ENCODE results near the gene SGPP1. TPM values are rescaled to one million over a fixed set of nuclear protein-coding genes. Genes with fewer than 3 reads are reported as not detected.
"Not testable (repeated sequence)": the region's sequence is repeated elsewhere in the genome, so short reads cannot be mapped to it uniquely, and the experiment has no call there.

The SGPP1 gene, protein sequence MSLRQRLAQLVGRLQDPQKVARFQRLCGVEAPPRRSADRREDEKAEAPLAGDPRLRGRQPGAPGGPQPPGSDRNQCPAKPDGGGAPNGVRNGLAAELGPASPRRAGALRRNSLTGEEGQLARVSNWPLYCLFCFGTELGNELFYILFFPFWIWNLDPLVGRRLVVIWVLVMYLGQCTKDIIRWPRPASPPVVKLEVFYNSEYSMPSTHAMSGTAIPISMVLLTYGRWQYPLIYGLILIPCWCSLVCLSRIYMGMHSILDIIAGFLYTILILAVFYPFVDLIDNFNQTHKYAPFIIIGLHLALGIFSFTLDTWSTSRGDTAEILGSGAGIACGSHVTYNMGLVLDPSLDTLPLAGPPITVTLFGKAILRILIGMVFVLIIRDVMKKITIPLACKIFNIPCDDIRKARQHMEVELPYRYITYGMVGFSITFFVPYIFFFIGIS
- total RNA-seq: 18.1 TPM

DNA sequence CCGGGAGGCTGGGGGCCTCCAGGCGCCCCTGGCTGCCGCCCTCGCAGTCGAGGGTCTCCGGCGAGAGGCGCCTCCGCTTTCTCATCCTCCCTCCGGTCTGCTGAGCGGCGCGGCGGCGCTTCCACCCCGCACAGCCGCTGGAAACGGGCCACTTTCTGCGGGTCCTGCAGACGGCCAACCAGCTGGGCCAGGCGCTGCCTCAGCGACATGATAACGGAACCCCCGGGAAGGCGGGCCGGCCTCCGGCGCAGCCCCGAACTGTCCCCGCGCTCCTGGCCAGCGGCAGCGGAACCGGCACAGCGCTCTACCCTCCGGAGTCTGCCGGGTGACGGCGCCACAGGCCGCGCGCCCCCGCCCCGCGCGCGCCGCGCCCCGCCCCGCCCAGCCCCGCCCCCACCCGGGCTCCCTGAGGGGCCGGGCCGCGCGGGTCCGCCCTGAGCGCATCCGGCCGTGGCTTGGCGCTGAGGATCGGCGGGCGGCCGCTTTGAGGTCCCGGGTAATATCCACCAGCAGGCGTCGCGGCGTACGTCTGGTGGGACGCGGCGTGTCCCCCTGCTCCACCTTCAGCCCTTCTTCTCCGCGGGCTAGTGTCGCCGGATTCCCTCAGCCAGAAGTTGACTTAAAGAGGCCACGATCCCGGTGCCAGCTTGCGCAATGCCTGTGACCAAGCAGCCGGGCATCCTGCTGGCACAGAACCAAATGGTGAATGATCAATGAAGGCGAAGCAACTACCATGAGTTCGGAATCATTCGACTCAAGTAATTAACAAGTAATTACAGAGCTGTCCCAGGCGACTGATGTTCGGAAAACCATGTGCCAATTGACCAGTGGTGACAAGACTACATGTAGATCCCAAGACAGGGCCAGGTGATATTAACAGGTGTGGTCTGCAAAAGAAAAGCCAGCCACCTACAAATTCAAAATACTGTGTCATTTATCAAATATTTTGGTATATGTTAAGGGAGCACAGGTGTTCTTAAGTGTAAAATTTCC lies at the start of gene SGPP1:
Gene SGPP1, minus strand, starts transcription at position 330 of the 993 bp plus-strand sequence. Its CDS starts 121 bp downstream, at position 209.
- peak; percentile 60 for DNase-seq

GRCh38 chr14:63777024-63777423 lies 49.2 kb upstream of the SGPP1 start:
- no peak for DNase-seq

DNA sequence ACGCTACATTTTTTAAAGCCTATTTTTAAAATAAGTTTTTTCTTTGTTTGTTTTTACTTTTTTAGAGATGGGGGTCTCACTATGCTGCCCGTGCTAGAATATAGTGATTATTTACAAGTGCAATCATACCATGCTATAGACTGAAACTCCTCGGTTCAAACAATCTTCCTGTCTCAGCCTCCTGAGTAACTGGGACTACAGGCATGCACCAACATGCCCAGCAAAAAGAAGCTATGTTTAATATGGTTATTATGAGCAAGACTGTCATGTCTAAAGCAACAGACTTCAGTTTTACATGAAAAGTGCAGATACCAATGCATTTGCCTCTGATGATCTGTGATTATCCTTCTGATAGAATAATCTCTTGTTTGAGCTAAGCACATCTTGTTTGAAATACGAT lies 45.6 kb upstream of the SGPP1 start:
- no peak for DNase-seq

- peak; percentile 11 for DNase-seq
These were observed 42.4 kb upstream of the SGPP1 start for GRCh38 chr14:63770187-63770807.

GRCh38 chr14:63766611-63767010 lies 38.7 kb upstream of the SGPP1 start:
- no peak for DNase-seq

- DNase-seq: no peak
These were observed 36.8 kb upstream of the SGPP1 start for GRCh38 chr14:63764620-63765139.

DNA sequence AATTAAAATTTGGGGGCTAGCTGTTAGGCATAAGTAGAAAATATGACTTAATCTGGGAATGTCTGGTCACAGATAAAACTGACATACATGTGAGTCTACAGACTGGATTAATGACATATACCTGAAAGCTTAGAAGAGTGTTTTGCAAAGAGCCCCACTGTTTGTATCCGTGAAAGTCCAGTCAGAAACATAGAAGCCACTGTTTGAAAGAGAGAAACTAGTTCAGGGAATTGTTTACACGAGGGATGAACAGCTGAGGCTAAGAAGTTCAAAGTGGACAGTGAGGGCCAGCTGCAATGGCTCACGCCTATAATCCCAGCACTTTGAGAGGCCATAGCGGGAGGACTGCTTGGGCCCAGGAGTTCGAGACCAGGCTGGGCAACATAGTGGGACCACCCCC lies 36.2 kb upstream of the SGPP1 start:
- no peak for DNase-seq

GRCh38 chr14:63761351-63762117 lies 33.7 kb upstream of the SGPP1 start:
- no peak for DNase-seq

DNA sequence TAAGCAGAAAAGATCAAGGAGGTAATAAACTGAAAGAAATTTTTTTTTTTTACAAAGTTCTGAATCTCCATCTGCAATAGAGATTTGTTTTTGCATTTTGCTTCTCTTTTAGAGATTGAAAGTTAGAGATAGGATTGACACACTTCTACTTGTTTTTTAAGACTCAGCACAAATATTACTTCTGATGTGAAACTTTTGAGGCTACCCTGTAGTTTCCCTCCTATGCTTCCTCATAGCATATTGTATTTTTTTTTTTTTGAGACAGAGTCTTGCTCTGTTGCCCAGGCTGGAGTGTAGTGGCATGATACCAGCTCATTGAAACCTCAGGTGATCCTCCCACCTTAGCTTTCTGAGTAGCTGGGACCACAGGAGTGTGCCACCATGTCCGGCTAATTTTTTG lies 32.1 kb upstream of the SGPP1 start:
- no peak for DNase-seq

- no peak for DNase-seq
These were observed 31.6 kb upstream of the SGPP1 start for GRCh38 chr14:63759456-63759855.

GRCh38 chr14:63757211-63757610 lies 29.3 kb upstream of the SGPP1 start:
- DNase-seq: no peak

DNA sequence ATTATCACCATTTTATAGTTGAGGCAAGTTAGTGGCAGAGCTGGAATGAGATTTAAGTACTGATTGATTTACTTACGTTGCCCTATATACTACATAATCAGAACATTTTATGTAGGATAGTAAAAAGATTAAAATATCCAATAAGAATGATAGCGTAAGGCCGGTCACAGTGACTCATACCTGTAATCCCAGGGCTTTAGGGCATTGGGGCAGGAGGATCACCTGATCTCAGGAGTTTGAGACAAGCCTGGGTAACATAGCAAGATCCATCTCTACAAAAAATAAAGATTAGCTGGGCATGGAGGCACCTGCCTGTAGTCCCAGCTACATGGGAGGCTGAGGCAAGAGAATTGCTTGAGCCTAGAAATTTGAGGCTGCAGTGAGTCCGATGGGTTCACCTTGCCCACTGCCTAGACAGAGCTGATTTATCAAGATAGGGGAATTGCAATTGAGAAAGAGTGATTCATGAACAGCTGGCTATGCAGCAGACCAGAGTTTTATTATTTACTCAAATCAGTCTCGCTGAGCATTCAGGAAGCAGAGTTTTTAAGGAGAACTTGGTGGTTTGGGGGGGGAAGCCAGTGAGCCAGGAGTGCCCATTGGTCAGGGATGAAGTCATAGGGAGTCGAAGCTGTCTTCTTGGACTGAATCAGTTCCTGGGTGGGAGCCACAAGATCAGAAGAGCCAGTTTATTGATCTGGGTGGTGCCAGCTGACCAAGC lies 24.7 kb upstream of the SGPP1 start:
- no peak for DNase-seq

DNA sequence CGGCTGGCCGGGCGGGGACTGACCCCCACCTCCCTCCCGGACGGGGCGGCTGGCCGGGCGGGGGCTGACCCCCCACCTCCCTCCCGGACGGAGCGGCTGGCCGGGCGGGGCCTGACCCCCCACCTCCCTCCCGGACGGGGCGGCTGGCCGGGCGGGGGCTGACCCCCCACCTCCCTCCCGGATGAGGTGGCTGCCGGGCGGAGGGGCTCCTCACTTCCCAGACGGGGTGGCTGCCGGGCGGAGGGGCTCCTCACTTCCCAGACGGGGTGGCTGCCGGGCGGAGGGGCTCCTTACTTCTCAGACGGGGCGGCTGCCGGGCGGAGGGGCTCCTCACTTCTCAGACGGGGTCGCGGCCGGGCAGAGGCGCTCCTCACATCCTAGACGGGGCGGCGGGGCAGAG lies 23.2 kb upstream of the SGPP1 start:
- not testable (repeated sequence) for DNase-seq

DNA sequence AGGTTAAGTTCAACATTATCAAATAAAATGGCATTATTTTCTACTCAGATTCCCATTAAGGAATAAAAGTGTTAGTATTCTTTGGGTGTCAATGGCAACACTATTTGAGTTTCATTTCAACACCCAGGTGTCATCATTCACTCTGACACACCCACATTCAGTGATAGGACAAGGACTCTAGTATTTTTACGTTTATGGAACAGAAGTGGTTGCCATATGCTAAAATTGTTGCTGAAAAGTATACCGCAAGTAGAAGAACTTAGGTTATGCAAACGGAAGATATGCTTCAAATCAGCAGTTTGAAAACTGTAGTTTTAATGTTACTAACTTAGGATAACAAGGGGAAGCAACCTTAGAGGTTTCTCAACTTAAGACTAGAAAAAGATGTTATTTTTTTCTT lies 20.0 kb upstream of the SGPP1 start:
- DNase-seq: no peak

DNA sequence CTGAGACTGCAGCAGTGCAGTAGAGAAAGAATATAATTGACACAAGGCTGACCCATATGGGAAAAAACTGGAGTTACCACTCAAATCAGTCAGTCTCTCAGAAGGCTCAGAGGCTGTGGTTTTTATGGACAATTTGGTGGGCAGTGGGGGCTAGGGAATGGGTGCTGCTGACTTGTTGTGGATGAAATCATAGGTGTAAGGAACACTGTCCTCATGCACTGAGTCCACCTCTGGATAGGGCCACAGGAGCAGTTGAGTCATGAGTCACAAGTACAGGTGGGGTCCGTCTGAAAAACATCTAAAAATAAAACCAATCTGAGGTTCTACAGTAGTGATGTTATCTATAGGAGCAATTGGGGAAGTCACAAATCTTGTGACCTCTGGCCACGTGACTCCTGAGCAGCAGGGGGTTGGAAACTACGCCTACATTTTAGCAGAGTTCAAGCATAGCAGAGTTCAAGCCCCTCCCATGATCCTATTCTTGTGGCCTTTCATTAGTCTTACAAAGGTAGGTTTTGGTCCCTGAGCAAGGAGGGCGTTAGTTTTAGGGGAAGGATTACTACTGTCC lies 18.1 kb upstream of the SGPP1 start:
- DNase-seq: no peak

GRCh38 chr14:63745272-63745671 lies 17.4 kb upstream of the SGPP1 start:
- no peak for DNase-seq

- DNase-seq: no peak
These were observed 9.7 kb upstream of the SGPP1 start for GRCh38 chr14:63737582-63738006.

DNA sequence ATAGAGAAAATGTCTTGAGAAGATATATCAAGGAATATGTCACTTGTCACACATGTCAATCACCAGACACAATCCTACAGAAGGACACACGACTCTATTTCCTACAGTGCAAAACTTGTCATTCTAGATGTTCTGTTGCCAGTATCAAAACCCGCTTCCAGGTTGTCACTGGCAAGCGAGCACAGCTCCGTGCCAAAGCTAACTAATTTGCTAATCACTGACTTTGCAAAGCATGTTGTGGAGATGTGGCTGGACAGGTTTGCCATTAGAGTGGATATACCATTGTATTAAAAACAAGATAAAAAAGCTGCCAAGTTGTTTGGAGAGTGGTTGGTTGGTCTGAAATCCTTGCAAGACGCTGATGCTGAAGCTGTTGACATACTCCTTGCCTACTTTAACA lies 7.9 kb upstream of the SGPP1 start:
- no peak for DNase-seq

- no peak for DNase-seq
These were observed 2.8 kb upstream of the SGPP1 start for GRCh38 chr14:63730659-63731058.

DNA sequence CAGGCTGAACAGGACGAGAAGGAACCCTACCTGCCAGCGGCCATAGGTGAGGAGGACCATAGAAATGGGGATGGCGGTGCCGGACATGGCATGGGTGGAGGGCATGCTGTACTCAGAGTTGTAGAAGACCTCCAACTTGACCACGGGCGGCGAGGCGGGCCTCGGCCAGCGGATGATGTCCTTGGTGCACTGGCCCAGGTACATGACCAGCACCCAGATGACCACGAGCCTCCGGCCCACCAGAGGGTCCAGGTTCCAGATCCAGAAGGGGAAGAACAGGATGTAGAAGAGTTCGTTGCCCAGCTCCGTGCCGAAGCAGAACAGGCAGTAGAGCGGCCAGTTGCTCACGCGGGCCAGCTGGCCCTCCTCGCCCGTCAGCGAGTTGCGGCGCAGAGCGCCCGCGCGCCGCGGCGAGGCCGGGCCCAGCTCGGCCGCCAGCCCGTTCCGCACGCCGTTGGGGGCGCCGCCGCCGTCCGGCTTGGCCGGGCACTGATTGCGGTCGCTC lies 582 bp downstream of the SGPP1 start:
- DNase-seq: no peak

Measured in skin of body (tissue), 2 donors.